K562 treated with DMSO at 1 percent for 24 hours (cell line): ENCODE measurements around the gene GPC3. TPM values are rescaled to one million over a fixed set of nuclear protein-coding genes. Genes with fewer than 3 reads are reported as not detected.

Experiments
- total RNA-seq: library from RNA; unstranded; fragments of 300-600 nt; gene quantifications from 2 replicates; pipeline ENCODE4 v1.2.3, GENCODE V29; 2022; ENCODE audit warnings: low read depth; ENCODE audit not compliant: insufficient read depth

GPC3 gene
- total RNA-seq = not detected in 2 replicates

GRCh38 chrX:133985164-133985966, at the start of gene GPC3:
Gene GPC3 (minus strand): TSS chrX:133985594.

